Fibroblast of lung (primary cell): ENCODE results near the gene OR11A1. TPM values are rescaled to one million over a fixed set of nuclear protein-coding genes. Genes with fewer than 3 reads are reported as not detected.
"Not testable (repeated sequence)": the region's sequence is repeated elsewhere in the genome, so short reads cannot be mapped to it uniquely, and the experiment has no call there.

Experiments
- DNase-seq, 2 donors: peaks; one replicate each; pipeline versions ENCODE4 v3.0.0 to v3.0.0-alpha.2; 2010; ENCODE audit warnings: low read depth in 2 of 2
- H2AFZ ChIP-seq: 2 replicates; pipeline ENCODE4 v1.5.1; 2012; ENCODE audit warnings: low read length, control low read depth, inconsistent platforms
- H3K27ac ChIP-seq: 2 replicates; pipeline ENCODE4 v1.5.1; 2011; ENCODE audit warnings: low read length, control low read depth; ENCODE audit not compliant: insufficient read depth
- H3K27me3 ChIP-seq: 2 replicates; pipeline ENCODE4 v1.5.1; 2011; ENCODE audit warnings: mild to moderate bottlenecking, low read length; ENCODE audit not compliant: control insufficient read depth, insufficient read depth
- H3K36me3 ChIP-seq: 2 replicates; pipeline ENCODE4 v1.5.1; 2011; ENCODE audit warnings: low read length; ENCODE audit not compliant: control insufficient read depth, insufficient read depth
- H3K4me1 ChIP-seq: 2 replicates; pipeline ENCODE4 v1.5.1; 2011; ENCODE audit warnings: low read length; ENCODE audit not compliant: control insufficient read depth, insufficient read depth; ENCODE audit errors: extremely low read depth
- H3K4me2 ChIP-seq: 2 replicates; pipeline ENCODE4 v1.5.1; 2011; ENCODE audit warnings: low read length, control low read depth; ENCODE audit not compliant: insufficient read depth; ENCODE audit errors: extremely low read depth
- H3K4me3 ChIP-seq, 4 experiments: fragments of 200-600 bp in 1 of 4; sonication (generic) in 1 of 4; replicated peaks in 1 of 4; 2 replicates each; pipeline ENCODE4 v1.5.1; 2011 to 2016; ENCODE audit warnings: low read length in 4 of 4, low read depth in 3 of 4, mild to moderate bottlenecking in 3 of 4, control low read depth in 2 of 4, inconsistent platforms in 1 of 4, mixed read lengths in 1 of 4; ENCODE audit not compliant: insufficient read depth in 1 of 4; ENCODE audit errors: control extremely low read depth in 1 of 4
- H3K79me2 ChIP-seq: 2 replicates; pipeline ENCODE4 v1.5.1; 2012; ENCODE audit warnings: mild to moderate bottlenecking, low read length, inconsistent platforms; ENCODE audit not compliant: control insufficient read depth, insufficient read depth
- H3K9ac ChIP-seq: 2 replicates; pipeline ENCODE4 v1.5.1; 2011; ENCODE audit warnings: mild to moderate bottlenecking, low read length, control low read depth; ENCODE audit not compliant: insufficient read depth
- H3K9me3 ChIP-seq: 2 replicates; pipeline ENCODE4 v1.5.1; 2012; ENCODE audit warnings: low read depth, low read length; ENCODE audit not compliant: control insufficient read depth, insufficient read depth
- H4K20me1 ChIP-seq: 2 replicates; pipeline ENCODE4 v1.5.1; 2011; ENCODE audit warnings: low read length; ENCODE audit not compliant: control insufficient read depth, insufficient read depth; ENCODE audit errors: extremely low read depth
- CTCF ChIP-seq, 2 donors: IDR thresholded peaks in 1 of 2; conservative IDR thresholded peaks in 1 of 2; 1 replicate in 1 of 2; 2 replicates in 1 of 2; pipeline ENCODE4 v1.5.1; 2011 to 2012; ENCODE audit warnings: low read length in 2 of 2, control low read depth in 1 of 2, inconsistent platforms in 1 of 2, low read depth in 1 of 2, mild to moderate bottlenecking in 1 of 2
- EZH2 ChIP-seq: IDR thresholded peaks from 2 replicates; pipeline ENCODE4 v1.5.1; 2012; ENCODE audit warnings: low read length, control low read depth, mild to moderate bottlenecking; ENCODE audit errors: missing control alignments
- polyA plus RNA-seq, 2 donors: library from polyadenylated mRNA; depleted of rRNA in 1 of 2; stranded (reverse) in 1 of 2; unstranded in 1 of 2; fragments of >200 nt; gene quantifications; 2 replicates each; pipeline ENCODE4 v1.2.1, GENCODE V29; 2011 to 2012; ENCODE audit warnings: missing spikeins in 1 of 2
- total RNA-seq: library from RNA; depleted of rRNA; stranded (reverse); fragments of >200 nt; gene quantifications from 2 replicates; pipeline ENCODE4 v1.2.1, GENCODE V29; 2014

OR11A1 gene
- total and polyA plus RNA-seq, 2 donors (not counting 1 experiment from before 2014, with no cell fraction given), result not detected

- H3K9ac ChIP-seq, result no peak within 1 kb of the TSS
- TF ChIP-seq EZH2 (no peak), CTCF (conservative IDR thresholded peaks at IDR 0.05 in 1 of 2, IDR thresholded peaks at IDR 0.05 in 1 of 2; ENCODE audit: low read depth in 1 of 2, low read length in 2 of 2) (no peak)
- H2AFZ ChIP-seq, result no peak within 1 kb of the TSS
Observed at GRCh38 chr6:29439006-29439405, 17.9 kb downstream of the OR11A1 start, which contains the start of gene OR10C1. Gene OR10C1 (plus strand): TSS chr6:29439306. CDS start chr6:29440016, 710 bp downstream.

GRCh38 chr6:29436730-29437129 lies 20.1 kb downstream of the OR11A1 start:
- H3K27me3 ChIP-seq, H3K9me3 ChIP-seq, H3K4me2 ChIP-seq, H3K79me2 ChIP-seq, H3K27ac ChIP-seq, H3K9ac ChIP-seq, H3K4me1 ChIP-seq, H3K4me3 ChIP-seq, H4K20me1 ChIP-seq, H3K36me3 ChIP-seq, DNase-seq, H2AFZ ChIP-seq: not testable (repeated sequence)

More at GRCh38 chr6:29439006-29439405, 17.9 kb downstream of the OR11A1 start, which contains the start of gene OR10C1:
- Histone ChIP-seq H3K4me2 (no peak within 1 kb of the TSS), H3K79me2 (no peaks in the 10 kb centered on the region), H3K9me3 (no peaks in the 10 kb centered on the region), H3K27ac (no peak within 1 kb of the TSS), H3K4me1 (no peaks in the 10 kb centered on the region), H3K36me3 (no peaks in the 10 kb centered on the region), H3K27me3 (no peaks in the 10 kb centered on the region), H4K20me1 (no peaks in the 10 kb centered on the region), H3K4me3 (no peak within 1 kb of the TSS)
- no peak for DNase-seq

GRCh38 chr6:29426654-29427053 lies 30.2 kb downstream of the OR11A1 start:
- no peak for DNase-seq
- Histone ChIP-seq H3K4me2 (no peak overlapping the region), H3K27me3 (no peaks in the 10 kb centered on the region), H2AFZ (no peak overlapping the region), H4K20me1 (no peaks in the 10 kb centered on the region), H3K27ac (no peak overlapping the region), H3K9ac (no peak overlapping the region), H3K36me3 (no peaks in the 10 kb centered on the region), H3K9me3 (no peaks in the 10 kb centered on the region), H3K4me1 (no peaks in the 10 kb centered on the region), H3K79me2 (no peaks in the 10 kb centered on the region), H3K4me3 (no peak overlapping the region)
- TF ChIP-seq CTCF (conservative IDR thresholded peaks at IDR 0.05 in 1 of 2, IDR thresholded peaks at IDR 0.05 in 1 of 2; ENCODE audit: low read depth in 1 of 2, low read length in 2 of 2) (no peak), EZH2 (no peak)
